Glutamatergic neuron (in vitro differentiated cells): ENCODE results near the gene TFF2. TPM values are rescaled to one million over a fixed set of nuclear protein-coding genes. Genes with fewer than 3 reads are reported as not detected.

Experiments
- DNase-seq: peaks from one replicate; pipeline ENCODE4 v3.0.0; 2022
- H3K27ac Mint-ChIP-seq: one replicate; pipeline ENCODE4 v1.8.0; 2020; ENCODE audit warnings: mild to moderate bottlenecking, mixed read lengths, inconsistent platforms; ENCODE audit not compliant: unreplicated experiment
- H3K27me3 Mint-ChIP-seq: one replicate; pipeline ENCODE4 v1.8.0; 2020; ENCODE audit warnings: mild to moderate bottlenecking, moderate library complexity, mixed read lengths, inconsistent platforms; ENCODE audit not compliant: unreplicated experiment
- H3K36me3 Mint-ChIP-seq: one replicate; pipeline ENCODE4 v1.8.0; 2020; ENCODE audit warnings: mild to moderate bottlenecking, mixed read lengths, inconsistent platforms; ENCODE audit not compliant: unreplicated experiment
- H3K4me1 Mint-ChIP-seq: one replicate; pipeline ENCODE4 v1.8.0; 2020; ENCODE audit warnings: mild to moderate bottlenecking, low read depth, mixed read lengths, inconsistent platforms; ENCODE audit not compliant: unreplicated experiment
- H3K4me3 Mint-ChIP-seq: one replicate; pipeline ENCODE4 v1.8.0; 2020; ENCODE audit warnings: mild to moderate bottlenecking, mixed read lengths, inconsistent platforms; ENCODE audit not compliant: unreplicated experiment
- H3K9me3 Mint-ChIP-seq: one replicate; pipeline ENCODE4 v1.8.0; 2020; ENCODE audit warnings: mild to moderate bottlenecking, moderate library complexity, mixed read lengths, inconsistent platforms; ENCODE audit not compliant: unreplicated experiment
- total RNA-seq: library from RNA; stranded (reverse); fragmentation: NEBNext Ultra II Directional; extraction: Animal tissue kit (Norgen Biotek cat#: 25700); gene quantifications from one replicate; pipeline ENCODE4 v1.2.1, GENCODE V29; 2021; ENCODE audit not compliant: unreplicated experiment
- TF ChIP-seq, protein P1 (sequence below): fragments of 200-600 bp; sonication (generic); IDR thresholded peaks from one replicate; pipeline ENCODE4 v1.5.0; 2021; ENCODE audit not compliant: partially characterized antibody, unreplicated experiment

The TFF2 gene
- total RNA-seq, 1 donor from 2014 or later = not detected

DNA sequence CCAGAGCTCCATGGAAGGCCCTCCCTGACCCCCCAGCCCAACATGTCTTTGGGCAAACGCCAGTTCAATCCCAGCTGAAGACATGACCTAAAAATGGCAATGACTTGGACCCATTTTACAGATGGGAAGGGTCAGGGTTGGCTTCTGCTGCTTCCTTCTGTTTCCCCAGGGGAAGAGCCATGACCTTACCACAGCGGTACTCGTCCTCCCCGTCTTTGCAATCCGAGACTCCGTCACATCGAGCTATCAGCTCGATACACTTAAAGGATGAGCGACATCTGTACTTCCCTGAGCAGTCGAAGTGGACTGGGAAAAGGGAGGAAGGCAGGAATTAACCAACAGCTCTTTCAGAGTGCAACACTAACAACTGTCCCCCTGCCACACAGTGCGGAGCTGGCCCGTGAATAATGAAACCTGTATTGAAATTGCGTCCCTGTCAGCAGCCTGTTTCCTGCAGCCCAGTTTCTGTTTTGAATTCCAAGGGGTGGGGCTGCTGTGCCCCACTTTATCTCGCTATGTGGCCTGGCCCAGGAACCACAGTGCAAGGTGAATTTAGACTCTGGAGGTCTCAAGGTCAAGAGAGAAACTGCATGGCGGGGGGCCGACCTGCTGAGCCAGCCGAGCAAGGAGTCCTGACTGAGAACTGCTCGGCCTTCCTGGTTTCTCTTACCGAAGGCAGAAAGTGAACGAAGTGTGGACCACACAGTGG, 38.1 kb upstream of the TFF2 start:
- peaks cover 14% of the 10 kb centered on the region for H3K4me1 Mint-ChIP-seq
- H3K27ac Mint-ChIP-seq = no peak overlapping the region
- H3K9me3 Mint-ChIP-seq = peaks cover 5% of the 10 kb centered on the region
- H3K27me3 Mint-ChIP-seq = peaks cover 1% of the 10 kb centered on the region
- DNase-seq = peak; percentile 13
- H3K4me3 Mint-ChIP-seq = no peak overlapping the region
- TF ChIP-seq, protein P1, sequence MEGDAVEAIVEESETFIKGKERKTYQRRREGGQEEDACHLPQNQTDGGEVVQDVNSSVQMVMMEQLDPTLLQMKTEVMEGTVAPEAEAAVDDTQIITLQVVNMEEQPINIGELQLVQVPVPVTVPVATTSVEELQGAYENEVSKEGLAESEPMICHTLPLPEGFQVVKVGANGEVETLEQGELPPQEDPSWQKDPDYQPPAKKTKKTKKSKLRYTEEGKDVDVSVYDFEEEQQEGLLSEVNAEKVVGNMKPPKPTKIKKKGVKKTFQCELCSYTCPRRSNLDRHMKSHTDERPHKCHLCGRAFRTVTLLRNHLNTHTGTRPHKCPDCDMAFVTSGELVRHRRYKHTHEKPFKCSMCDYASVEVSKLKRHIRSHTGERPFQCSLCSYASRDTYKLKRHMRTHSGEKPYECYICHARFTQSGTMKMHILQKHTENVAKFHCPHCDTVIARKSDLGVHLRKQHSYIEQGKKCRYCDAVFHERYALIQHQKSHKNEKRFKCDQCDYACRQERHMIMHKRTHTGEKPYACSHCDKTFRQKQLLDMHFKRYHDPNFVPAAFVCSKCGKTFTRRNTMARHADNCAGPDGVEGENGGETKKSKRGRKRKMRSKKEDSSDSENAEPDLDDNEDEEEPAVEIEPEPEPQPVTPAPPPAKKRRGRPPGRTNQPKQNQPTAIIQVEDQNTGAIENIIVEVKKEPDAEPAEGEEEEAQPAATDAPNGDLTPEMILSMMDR = no peak
- peaks cover 10% of the 10 kb centered on the region for H3K36me3 Mint-ChIP-seq

DNA sequence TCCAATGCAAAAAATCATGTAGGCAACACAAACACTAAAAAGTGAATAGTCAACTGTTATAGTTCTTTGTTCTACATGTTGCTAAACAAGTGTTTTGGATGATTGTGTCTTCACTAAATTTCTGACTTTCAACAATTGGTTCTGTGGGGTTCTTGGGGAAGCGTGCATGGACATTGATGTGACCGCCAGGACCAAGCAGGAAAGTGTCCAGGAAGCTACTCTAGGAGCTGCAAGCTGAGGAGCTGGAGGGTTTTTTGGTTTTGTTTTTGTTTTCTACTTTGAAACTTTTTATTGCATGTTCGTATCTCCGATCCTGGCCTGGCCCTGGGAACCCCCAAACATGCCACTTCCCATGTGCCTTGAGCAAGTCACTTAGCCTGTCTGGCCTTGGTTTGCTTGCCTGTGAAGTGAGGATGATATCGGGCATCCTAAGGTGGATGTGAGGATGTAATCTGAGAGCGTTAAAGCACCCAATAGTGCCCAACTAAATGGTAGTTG, 37.1 kb upstream of the TFF2 start:
- TF ChIP-seq, protein P1 = no peak
- H3K9me3 Mint-ChIP-seq = peaks cover 6% of the 10 kb centered on the region
- H3K27me3 Mint-ChIP-seq = peaks cover 1% of the 10 kb centered on the region
- DNase-seq = peak; percentile 2
- peaks cover 14% of the 10 kb centered on the region for H3K4me1 Mint-ChIP-seq
- peaks cover 10% of the 10 kb centered on the region for H3K36me3 Mint-ChIP-seq
- H3K27ac Mint-ChIP-seq = no peak overlapping the region
- H3K4me3 Mint-ChIP-seq = no peak overlapping the region

DNA sequence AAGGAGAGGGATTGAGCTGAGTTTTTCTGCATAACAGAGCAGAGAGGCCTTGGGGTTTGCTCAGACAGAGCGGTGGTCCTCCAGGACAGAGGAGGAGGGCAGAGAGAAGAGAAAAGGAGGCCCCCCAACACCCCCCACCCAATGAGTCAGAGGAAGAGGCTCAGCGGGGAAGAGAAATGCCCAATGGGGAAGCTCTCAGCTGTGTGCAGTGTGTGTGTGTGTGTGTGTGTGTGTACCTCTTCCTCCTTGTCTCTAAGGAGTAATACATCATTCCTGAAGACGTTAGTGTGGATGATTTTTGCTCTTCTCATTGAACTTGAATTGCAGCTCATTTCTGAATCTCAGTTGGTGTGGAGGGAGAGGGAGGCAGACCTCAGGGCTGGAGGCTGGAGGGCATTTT, 36.4 kb upstream of the TFF2 start:
- H3K27me3 Mint-ChIP-seq = peaks cover 1% of the 10 kb centered on the region
- TF ChIP-seq, protein P1 = no peak
- H3K36me3 Mint-ChIP-seq = peaks cover 14% of the 10 kb centered on the region
- no peak overlapping the region for H3K4me3 Mint-ChIP-seq
- peaks cover 12% of the 10 kb centered on the region for H3K4me1 Mint-ChIP-seq
- H3K9me3 Mint-ChIP-seq = peaks cover 6% of the 10 kb centered on the region
- no peak overlapping the region for H3K27ac Mint-ChIP-seq
- peak; percentile 9 for DNase-seq

DNA sequence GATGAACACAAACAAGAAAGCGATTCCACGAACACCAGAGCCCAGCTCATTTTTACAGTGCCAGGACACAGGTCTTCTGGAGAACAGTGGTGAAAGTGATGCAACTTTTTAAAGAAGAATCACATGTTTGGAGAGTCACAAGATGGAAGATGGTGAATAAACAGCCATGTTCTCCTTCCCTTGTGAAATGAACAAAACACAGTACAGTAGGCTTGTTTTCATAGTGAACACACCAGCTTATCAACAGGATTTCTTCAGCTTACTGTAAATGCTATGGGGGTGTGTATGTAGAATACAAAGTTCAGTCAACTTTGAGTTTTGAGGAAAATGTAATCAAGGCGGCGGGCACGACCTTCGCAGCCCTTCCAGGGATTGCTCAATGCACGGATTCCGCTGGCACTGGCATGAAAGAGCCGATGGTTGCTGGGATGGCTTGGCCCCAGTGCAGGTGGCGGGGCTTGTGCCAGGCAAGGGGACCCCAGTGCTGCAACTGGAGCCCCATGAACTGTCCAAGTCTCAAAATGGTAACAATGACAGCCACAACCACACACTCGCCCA, 35.3 kb upstream of the TFF2 start:
- no peak overlapping the region for H3K4me3 Mint-ChIP-seq
- H3K27ac Mint-ChIP-seq = no peak overlapping the region
- H3K9me3 Mint-ChIP-seq = peaks cover 6% of the 10 kb centered on the region
- H3K36me3 Mint-ChIP-seq = peaks cover 14% of the 10 kb centered on the region
- TF ChIP-seq, protein P1 = no peak
- peak; percentile 2 for DNase-seq
- peaks cover 1% of the 10 kb centered on the region for H3K27me3 Mint-ChIP-seq
- peaks cover 6% of the 10 kb centered on the region for H3K4me1 Mint-ChIP-seq

DNA sequence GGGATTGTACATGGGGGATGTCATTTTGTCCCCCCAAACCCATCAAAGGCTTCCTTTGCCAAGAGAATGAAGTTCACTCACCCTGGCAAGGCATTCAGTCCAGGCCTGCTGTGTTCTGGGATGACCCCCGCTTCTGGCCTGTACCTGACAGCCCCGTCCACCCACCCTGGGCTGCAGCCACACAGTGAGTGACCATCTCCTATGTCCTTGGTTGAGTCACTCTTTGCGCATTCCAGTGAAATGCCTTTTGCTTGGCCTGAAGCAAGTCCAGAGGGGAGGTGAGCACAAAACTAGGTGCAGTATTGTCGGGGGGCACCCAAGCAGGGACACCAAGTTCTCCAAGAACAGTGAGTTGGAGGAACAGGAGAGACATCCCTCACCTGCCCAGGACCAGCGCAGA, 34.8 kb upstream of the TFF2 start:
- peaks cover 6% of the 10 kb centered on the region for H3K4me1 Mint-ChIP-seq
- DNase-seq = no peak
- H3K27me3 Mint-ChIP-seq = peaks cover 1% of the 10 kb centered on the region
- H3K4me3 Mint-ChIP-seq = no peak overlapping the region
- no peak overlapping the region for H3K27ac Mint-ChIP-seq
- peaks cover 5% of the 10 kb centered on the region for H3K9me3 Mint-ChIP-seq
- H3K36me3 Mint-ChIP-seq = peaks cover 14% of the 10 kb centered on the region
- TF ChIP-seq, protein P1 = no peak
